ENCODE measurements around the gene MAGIX.

The MAGIX gene

DNA sequence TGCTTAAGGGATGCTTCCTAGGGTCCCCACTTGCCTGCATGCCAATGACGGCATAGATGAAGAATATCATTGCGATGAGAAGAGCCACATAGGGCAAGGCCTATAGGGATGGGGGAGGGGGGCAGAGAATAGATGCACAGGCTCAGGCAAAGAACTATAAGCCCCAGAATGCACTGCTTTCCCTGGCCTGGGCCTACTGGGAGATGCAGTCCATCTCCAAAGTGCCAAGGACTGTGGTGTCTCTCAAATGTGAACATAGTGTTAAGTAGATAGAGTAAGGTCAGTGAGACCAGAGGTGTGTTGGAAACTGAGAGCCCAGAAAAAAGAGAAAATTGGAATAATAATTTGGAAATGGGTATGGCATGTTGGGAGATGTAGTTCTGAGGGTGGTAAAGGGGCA lies 49.7 kb downstream of the MAGIX start:
- Histone ChIP-seq H3K9me3 (ENCODE audit: control insufficient read depth, insufficient read depth, low read depth, low read length) (no peaks in the 10 kb centered on the region), H3K27ac (ENCODE audit: extremely low read depth, low read depth, low read length) (no peak overlapping the region), H3K4me3 (ENCODE audit: low read depth, low read length) (no peak overlapping the region), H3K4me1 (ENCODE audit: control insufficient read depth, insufficient read depth, low read length) (no peaks in the 10 kb centered on the region), H3K36me3 (ENCODE audit: control insufficient read depth in 2 of 2, insufficient read depth in 1 of 2, low read length in 2 of 2) (no peaks in the 10 kb centered on the region)
- TF ChIP-seq, protein P1, sequence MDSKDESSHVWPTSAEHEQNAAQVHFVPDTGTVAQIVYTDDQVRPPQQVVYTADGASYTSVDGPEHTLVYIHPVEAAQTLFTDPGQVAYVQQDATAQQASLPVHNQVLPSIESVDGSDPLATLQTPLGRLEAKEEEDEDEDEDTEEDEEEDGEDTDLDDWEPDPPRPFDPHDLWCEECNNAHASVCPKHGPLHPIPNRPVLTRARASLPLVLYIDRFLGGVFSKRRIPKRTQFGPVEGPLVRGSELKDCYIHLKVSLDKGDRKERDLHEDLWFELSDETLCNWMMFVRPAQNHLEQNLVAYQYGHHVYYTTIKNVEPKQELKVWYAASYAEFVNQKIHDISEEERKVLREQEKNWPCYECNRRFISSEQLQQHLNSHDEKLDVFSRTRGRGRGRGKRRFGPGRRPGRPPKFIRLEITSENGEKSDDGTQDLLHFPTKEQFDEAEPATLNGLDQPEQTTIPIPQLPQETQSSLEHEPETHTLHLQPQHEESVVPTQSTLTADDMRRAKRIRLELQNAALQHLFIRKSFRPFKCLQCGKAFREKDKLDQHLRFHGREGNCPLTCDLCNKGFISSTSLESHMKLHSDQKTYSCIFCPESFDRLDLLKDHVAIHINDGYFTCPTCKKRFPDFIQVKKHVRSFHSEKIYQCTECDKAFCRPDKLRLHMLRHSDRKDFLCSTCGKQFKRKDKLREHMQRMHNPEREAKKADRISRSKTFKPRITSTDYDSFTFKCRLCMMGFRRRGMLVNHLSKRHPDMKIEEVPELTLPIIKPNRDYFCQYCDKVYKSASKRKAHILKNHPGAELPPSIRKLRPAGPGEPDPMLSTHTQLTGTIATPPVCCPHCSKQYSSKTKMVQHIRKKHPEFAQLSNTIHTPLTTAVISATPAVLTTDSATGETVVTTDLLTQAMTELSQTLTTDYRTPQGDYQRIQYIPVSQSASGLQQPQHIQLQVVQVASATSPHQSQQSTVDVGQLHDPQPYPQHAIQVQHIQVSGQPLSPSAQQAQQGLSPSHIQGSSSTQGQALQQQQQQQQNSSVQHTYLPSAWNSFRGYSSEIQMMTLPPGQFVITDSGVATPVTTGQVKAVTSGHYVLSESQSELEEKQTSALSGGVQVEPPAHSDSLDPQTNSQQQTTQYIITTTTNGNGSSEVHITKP (tag by site-specific recombination; IDR thresholded peaks at IDR 0.05) = no peak
- TF ChIP-seq ZNF629 (tag by site-specific recombination; IDR thresholded peaks at IDR 0.05) = no peak
- TF ChIP-seq, protein P2, sequence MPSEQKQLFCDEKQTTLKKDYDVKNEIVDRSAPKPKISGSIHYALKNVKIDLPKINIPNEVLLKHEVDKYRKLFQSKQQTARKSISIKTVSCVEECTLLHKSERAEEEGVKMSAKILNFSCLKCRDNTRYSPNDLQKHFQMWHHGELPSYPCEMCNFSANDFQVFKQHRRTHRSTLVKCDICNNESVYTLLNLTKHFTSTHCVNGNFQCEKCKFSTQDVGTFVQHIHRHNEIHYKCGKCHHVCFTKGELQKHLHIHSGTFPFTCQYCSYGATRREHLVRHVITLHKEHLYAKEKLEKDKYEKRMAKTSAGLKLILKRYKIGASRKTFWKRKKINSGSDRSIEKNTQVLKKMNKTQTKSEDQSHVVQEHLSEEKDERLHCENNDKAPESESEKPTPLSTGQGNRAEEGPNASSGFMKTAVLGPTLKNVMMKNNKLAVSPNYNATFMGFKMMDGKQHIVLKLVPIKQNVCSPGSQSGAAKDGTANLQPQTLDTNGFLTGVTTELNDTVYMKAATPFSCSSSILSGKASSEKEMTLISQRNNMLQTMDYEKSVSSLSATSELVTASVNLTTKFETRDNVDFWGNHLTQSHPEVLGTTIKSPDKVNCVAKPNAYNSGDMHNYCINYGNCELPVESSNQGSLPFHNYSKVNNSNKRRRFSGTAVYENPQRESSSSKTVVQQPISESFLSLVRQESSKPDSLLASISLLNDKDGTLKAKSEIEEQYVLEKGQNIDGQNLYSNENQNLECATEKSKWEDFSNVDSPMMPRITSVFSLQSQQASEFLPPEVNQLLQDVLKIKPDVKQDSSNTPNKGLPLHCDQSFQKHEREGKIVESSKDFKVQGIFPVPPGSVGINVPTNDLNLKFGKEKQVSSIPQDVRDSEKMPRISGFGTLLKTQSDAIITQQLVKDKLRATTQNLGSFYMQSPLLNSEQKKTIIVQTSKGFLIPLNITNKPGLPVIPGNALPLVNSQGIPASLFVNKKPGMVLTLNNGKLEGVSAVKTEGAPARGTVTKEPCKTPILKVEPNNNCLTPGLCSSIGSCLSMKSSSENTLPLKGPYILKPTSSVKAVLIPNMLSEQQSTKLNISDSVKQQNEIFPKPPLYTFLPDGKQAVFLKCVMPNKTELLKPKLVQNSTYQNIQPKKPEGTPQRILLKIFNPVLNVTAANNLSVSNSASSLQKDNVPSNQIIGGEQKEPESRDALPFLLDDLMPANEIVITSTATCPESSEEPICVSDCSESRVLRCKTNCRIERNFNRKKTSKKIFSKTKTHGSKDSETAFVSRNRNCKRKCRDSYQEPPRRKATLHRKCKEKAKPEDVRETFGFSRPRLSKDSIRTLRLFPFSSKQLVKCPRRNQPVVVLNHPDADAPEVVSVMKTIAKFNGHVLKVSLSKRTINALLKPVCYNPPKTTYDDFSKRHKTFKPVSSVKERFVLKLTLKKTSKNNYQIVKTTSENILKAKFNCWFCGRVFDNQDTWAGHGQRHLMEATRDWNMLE (tag by site-specific recombination; conservative IDR thresholded peaks at IDR 0.05; ENCODE audit: low read depth) = no peak
- TF ChIP-seq ZNF366 (tag by site-specific recombination; conservative IDR thresholded peaks at IDR 0.05) = no peak
- no peak for TF ChIP-seq GLIS1 (tag by site-specific recombination; IDR thresholded peaks at IDR 0.05)
- TF ChIP-seq WT1 (tag by site-specific recombination; IDR thresholded peaks at IDR 0.05) = no peak
- no peak for TF ChIP-seq ZNF677 (tag by site-specific recombination; IDR thresholded peaks at IDR 0.05)
- no peak for TF ChIP-seq GLI4 (tag by site-specific recombination; IDR thresholded peaks at IDR 0.05)
- ChIA-PET CTCF (interaction anchor here (0.7 to 0.9 kb wide), 3 partner anchors 19 to 28 kb away, joined by 3 to 4 read pairs (median 3); no protein-coding TSS in a partner anchor), POLR2A (no interaction called here)

DNA sequence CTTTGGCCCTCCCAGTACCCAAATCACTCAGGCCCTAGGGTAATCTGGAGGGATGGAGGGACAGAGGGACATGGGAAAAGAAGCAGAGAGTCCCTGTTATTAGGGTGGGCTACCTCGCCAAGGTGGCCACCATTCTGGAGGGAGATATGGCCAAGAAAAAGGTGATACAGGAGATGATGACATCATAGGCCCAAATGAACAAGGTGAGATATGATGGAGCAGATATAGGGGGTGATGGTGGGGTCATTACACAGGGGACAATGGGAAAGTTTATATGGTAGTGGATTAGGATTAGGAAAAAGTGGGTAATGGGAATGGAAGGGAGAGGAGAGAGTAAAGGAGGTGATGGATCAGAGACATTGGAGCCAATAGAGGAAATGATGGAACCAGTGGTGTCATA lies 50.3 kb downstream of the MAGIX start:
- Histone ChIP-seq H3K27ac (ENCODE audit: extremely low read depth, low read depth, low read length) (no peak overlapping the region), H3K9me3 (ENCODE audit: control insufficient read depth, insufficient read depth, low read depth, low read length) (no peaks in the 10 kb centered on the region), H3K4me3 (ENCODE audit: low read depth, low read length) (no peak overlapping the region), H3K4me1 (ENCODE audit: control insufficient read depth, insufficient read depth, low read length) (no peaks in the 10 kb centered on the region), H3K36me3 (ENCODE audit: control insufficient read depth in 2 of 2, insufficient read depth in 1 of 2, low read length in 2 of 2) (no peaks in the 10 kb centered on the region)
- ChIA-PET POLR2A (no interaction called here), CTCF (interaction anchor here (0.7 to 0.9 kb wide), 2 partner anchors 20 to 27 kb away, joined by 3 to 4 read pairs; no protein-coding TSS in a partner anchor)
- TF ChIP-seq ZNF585B (tag by site-specific recombination; IDR thresholded peaks at IDR 0.05) = no peak
- TF ChIP-seq, protein P3, sequence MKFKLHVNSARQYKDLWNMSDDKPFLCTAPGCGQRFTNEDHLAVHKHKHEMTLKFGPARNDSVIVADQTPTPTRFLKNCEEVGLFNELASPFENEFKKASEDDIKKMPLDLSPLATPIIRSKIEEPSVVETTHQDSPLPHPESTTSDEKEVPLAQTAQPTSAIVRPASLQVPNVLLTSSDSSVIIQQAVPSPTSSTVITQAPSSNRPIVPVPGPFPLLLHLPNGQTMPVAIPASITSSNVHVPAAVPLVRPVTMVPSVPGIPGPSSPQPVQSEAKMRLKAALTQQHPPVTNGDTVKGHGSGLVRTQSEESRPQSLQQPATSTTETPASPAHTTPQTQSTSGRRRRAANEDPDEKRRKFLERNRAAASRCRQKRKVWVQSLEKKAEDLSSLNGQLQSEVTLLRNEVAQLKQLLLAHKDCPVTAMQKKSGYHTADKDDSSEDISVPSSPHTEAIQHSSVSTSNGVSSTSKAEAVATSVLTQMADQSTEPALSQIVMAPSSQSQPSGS (tag by site-specific recombination; IDR thresholded peaks at IDR 0.05; ENCODE audit: low read depth) = peak; percentile 54; the same call in 1 of the 2 replicates

DNA sequence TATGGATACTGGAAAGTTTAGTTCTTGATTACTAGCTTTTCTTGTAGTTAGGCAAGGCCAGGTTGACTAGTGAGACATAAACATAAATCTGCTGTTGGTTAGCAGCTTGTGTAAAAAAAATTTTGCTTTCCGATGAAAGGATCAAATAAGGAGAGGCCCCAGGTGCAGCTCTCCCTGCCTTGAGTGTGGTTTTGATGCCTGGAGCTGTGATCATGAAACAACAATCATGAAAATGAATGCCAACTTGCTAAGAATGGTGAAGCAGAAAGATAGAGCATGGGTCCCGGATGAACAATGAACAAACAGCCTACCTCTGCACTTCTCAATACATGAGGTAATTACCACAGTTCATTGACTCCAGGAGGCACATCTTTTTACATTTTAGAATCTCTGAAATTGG lies 51.9 kb downstream of the MAGIX start:
- H3K4me3 ChIP-seq (ENCODE audit: low read depth, low read length) = no peak overlapping the region
- H3K9me3 ChIP-seq (ENCODE audit: control insufficient read depth, insufficient read depth, low read depth, low read length) = no peaks in the 10 kb centered on the region
- H3K27ac ChIP-seq (ENCODE audit: extremely low read depth, low read depth, low read length) = no peak overlapping the region
- ChIA-PET POLR2A (no interaction called here), CTCF (interaction anchor here (0.5 kb wide), 1 partner anchor 655 kb away, joined by 3 read pairs; no protein-coding TSS in a partner anchor)
- no peaks in the 10 kb centered on the region for H3K36me3 ChIP-seq (ENCODE audit: control insufficient read depth in 2 of 2, insufficient read depth in 1 of 2, low read length in 2 of 2)
- no peak for TF ChIP-seq ZNF350 (tag by site-specific recombination; IDR thresholded peaks at IDR 0.05)
- TF ChIP-seq, protein P4, sequence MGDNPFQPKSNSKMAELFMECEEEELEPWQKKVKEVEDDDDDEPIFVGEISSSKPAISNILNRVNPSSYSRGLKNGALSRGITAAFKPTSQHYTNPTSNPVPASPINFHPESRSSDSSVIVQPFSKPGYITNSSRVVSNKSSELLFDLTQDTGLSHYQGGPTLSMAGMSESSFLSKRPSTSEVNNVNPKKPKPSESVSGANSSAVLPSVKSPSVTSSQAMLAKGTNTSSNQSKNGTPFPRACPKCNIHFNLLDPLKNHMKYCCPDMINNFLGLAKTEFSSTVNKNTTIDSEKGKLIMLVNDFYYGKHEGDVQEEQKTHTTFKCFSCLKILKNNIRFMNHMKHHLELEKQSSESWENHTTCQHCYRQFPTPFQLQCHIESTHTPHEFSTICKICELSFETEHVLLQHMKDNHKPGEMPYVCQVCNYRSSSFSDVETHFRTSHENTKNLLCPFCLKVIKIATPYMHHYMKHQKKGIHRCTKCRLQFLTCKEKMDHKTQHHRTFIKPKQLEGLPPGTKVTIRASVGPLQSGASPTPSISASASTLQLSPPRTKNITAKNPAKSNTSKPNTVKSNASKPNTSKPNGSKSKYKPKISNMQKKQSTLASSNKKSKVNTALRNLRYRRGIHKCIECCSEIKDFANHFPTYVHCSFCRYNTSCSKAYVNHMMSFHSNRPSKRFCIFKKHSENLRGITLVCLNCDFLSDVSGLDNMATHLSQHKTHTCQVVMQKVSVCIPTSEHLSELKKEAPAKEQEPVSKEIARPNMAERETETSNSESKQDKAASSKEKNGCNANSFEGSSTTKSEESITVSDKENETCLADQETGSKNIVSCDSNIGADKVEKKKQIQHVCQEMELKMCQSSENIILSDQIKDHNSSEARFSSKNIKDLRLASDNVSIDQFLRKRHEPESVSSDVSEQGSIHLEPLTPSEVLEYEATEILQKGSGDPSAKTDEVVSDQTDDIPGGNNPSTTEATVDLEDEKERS (tag by site-specific recombination; IDR thresholded peaks at IDR 0.05) = no peak
- TF ChIP-seq GFI1B (tag by site-specific recombination; IDR thresholded peaks at IDR 0.05) = no peak
- no peak for TF ChIP-seq MEIS1 (CRISPR knock-in tag; IDR thresholded peaks at IDR 0.05; ENCODE audit: borderline replicate concordance)
- no peak for TF ChIP-seq ZSCAN30 (tag by site-specific recombination; IDR thresholded peaks at IDR 0.05)
- no peak for TF ChIP-seq BCL11A (tag by site-specific recombination; IDR thresholded peaks at IDR 0.05; ENCODE audit: low read depth)
- TF ChIP-seq ZNF24 (tag by site-specific recombination; IDR thresholded peaks at IDR 0.05) = no peak
- H3K4me1 ChIP-seq (ENCODE audit: control insufficient read depth, insufficient read depth, low read length) = no peaks in the 10 kb centered on the region

Measured in HEK293 (cell line).